ENCODE data around the gene PBXIP1.
"Not testable (repeated sequence)": the region's sequence is repeated elsewhere in the genome, so short reads cannot be mapped to it uniquely, and the experiment has no call there.

The PBXIP1 gene

DNA sequence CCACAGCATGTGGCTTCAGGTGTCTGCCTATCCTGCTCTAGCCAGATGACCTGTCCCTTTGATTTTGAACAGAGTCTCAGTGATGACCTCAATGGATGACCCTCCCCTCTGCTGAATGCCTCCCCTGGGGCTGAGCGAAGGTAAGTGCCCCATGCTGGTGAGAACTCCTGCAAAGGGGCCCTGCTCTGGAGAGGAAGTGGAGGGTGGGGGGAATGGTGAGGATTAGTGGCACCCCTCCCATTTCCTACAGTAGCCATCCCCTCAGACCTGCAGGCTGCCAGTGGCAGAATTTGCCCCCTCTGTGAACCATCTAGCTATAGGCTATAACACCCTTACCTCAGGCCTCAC, 15.7 kb downstream of the PBXIP1 start:
- in situ Hi-C loops (cut with HindIII; ENCODE audit: low sequenced_read_pairs): no loop called here

DNA sequence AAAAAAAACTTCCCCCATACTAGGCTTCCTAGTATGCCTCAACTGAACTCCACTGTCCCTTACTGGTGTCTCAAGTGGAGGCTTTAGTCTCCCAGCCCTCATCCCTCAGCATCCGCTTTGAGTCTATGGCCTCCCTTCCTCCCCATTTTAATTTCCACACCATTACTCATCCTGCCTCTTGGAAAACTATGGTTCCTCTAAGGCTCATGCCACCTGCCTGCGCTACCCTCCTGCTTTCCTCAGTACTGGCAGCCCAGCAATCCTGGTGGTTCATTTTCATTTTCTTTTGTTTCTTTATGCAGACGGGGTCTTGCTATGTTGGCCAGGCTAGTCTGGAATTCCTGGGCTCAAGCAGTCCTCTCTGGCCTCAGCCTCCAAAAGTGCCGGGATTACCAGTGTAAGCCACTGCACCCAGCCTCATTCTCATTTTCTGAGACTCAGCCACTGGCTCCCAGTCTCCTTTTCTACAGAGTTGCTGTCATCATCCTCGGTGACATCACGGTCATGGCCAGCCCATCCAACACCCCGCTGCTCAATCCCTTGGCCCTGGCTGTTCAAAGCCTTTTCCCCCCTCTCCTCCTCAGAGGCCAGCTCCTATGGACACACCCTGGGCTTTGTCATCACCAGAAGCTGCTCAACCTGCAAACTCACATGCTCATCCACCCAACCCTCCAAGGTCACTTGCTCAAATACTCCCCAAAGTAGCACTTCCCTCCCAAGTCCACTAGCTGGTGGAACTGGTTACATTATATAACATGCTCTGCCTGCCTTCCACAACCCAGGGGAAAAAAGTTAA, 17.1 kb downstream of the PBXIP1 start:
- in situ Hi-C loops (cut with HindIII; ENCODE audit: low sequenced_read_pairs): no loop called here

DNA sequence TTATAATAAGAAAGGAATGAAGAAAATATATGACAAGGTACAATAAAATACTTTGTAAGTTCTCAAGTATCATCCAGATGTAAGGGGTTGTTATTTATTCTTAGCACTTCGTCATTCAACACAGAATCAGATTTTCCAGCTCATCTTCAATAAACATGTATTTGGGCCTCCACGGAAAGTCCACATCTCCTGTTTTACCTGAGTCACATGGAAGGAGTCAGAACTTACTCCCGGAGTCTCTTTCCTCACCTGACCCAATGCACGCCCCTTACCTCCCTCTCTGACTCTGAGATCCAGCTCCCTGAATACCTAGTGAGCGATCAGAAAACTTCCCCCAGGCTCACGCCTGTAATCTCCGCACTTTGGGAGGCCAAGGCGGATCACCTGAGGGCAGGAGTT, 17.9 kb downstream of the PBXIP1 start:
- in situ Hi-C loops (cut with HindIII; ENCODE audit: low sequenced_read_pairs): no loop called here

DNA sequence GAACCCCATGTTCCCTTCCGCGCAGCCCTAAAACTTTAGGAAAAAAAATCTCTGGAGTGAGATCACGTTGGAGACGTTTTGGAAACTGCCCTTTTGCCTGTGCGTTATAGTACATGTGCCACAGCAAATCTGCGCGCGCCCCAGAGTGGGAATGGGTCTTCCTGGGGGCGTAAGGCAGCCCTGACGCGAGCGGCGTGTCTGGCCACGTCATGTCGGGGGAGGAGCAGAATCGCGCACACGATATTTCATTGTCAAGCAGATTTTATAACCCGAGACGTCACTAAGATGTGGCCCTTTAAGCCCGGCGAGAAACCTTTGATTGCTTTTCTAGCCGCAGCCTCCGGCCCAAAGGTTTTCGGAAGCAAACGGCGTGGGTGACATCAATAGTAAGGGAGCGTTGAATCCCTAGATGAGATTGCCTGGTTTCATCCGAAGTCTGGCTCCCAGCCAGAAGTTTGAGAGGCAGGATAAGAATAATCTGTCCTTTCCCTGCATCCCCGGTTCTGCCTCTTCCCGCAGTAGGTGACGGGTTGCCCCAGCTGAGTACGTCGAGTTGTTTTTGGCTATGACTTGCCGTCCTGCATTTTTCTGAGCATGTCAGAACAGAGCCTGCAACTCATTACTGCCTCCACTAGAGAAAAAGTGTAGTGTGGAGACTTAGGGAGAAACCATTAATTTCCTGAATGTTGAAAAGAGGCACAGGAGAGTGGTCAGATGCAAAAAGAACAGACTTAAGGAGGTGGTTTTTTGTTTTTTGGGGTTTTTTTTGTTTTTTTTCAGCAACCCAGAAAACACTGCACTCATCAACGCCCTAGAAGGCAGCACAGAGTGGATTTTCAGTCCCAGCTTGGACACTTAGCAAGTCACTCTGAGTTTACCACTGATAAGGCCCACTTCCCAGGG, 18.6 kb downstream of the PBXIP1 start:
- in situ Hi-C loops (cut with HindIII; ENCODE audit: low sequenced_read_pairs): no loop called here

DNA sequence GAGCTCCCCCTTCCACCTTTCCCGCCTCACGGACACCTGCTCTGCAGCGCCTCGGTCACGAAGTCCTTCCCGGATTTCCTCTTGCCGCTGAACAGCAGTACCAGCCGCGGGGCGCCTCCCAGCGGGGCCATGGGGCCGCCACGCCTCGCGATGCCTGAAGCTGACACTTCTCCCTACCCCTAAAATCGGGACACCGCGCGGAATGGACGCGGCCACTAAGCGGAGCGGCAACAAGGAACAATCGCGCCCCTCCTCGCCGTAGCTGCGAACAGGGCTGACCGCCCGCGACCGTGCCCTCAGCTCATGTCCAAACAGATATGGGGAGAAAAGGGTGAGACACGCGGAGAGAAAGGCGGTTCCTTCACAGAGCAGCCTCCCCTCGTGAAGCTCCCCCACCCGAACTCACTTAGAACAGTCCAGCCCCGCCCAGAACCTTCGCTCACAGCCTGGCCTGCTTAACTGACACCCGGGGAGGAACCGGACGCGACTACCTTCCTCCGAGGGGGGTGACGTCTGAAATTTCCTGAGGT, 19.3 kb downstream of the PBXIP1 start, which contains the start of gene PMVK:
PMVK (minus strand) TSS at position 165 of the 530 bp plus-strand sequence; CDS start at position 131, 34 bp downstream.
- in situ Hi-C loops (cut with HindIII; ENCODE audit: low sequenced_read_pairs): no loop called here

DNA sequence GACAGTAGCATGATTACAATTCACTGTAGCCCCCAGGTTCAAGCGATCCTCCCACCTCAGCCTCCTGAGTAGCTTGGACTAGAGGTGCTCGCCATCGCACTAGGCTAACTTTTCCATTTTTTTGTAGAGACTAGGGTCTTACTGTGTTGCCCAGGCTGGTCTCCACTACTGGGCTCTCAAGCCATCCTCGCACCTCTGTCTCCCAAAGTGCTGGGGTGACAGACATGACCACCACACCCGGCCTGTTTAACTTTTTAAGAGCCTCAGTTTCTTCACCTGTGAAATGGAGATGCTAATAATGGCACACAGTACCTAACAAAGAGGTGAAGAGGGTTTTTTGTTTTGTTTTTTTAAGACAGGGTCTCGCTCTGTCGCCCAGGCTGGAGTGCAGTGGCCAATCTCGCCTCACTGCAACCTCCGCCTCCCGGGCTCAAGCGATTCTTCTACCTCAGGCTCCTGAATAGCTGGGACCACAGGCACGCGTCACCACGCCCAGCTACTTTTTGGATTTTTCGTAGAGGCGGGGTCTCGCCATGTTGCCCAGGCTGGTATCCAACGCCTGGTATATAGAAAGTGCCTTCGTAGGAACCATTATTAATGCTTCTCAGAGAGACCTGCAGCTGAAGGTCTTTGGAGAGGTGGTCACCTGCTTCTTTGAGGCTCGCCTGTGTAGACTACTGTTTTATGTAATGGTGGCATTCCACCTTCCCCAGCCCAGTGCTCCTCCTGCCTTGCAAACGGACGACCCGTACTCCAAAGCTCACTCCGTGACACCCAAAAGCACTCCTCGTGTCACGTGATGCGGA, 19.9 kb downstream of the PBXIP1 start:
- in situ Hi-C loops (cut with HindIII; ENCODE audit: low sequenced_read_pairs): no loop called here

DNA sequence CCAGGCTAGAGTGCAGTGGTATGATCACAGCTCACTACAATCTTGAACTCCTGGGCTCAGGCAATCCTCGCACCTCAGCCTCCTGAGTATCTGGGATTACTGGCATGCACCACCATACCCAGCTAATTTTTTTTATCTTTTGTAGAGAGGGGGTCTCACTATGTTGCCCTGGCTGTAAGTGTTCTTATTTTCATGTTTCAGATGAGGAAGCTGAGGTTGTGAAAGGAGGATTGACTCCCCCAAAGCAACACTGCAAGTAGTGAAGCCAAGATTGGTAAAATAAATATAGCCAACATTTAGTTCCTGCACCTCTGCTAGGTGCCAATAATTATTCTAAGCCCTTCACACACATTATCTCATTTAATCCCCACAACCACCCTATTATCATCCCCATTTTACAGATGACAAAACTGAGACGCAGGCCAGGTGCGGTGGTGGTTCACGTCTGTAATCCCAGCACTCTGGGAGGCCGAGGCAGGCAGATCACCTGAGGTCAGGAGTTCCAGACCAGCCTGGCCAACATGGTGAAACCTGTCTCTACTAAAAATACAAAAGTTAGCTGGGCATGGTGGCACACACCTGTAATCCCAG, 21.4 kb downstream of the PBXIP1 start:
- in situ Hi-C loops (cut with HindIII; ENCODE audit: low sequenced_read_pairs): no loop called here

DNA sequence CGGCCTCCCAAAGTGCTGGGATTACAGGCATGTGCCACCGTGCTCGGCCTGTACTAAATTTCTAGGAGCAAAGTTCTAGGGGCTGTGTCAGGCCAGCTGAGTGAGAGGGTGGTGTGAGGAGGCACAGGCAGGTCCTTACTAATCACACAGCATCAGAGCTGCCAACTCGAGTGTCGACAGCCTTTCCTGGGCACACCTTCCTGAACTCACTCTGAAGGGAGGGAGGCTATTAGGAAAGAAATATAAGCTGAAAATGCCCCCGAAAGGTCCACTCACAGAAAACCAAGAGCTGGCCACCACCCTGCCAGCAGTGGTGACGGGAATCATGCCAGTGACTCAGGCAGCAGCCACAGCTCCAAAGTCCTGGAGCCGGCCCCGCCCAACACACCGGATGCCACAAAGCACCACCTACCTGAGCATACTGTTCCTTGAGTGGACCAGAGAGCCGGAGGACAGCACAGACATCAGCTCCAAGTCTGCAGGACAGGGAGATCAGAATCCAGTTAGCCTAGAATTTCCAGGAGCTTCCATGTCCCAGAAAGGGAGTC, 23.9 kb downstream of the PBXIP1 start:
- in situ Hi-C loops (cut with HindIII; ENCODE audit: low sequenced_read_pairs): no loop called here

DNA sequence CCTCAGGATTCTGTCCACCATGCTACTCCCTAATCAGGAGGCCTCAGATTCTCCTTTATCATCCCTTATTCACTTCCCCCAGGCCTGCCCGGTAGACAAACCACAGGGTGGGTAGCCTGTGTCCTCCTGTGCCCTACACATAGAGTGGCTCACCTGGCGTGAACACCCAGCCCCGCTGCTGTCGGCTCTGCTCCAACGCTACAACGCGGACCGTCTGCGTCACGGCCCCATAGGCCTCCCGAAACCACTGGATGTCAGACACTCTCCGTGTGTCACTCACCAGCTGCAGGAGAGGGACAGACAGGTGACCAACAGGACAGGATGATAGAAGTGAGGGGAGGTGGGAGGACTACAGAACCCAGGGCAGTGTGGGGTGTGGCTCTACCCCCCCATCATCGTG, 29.7 kb downstream of the PBXIP1 start:
- in situ Hi-C loops (cut with HindIII; ENCODE audit: low sequenced_read_pairs): no loop called here

DNA sequence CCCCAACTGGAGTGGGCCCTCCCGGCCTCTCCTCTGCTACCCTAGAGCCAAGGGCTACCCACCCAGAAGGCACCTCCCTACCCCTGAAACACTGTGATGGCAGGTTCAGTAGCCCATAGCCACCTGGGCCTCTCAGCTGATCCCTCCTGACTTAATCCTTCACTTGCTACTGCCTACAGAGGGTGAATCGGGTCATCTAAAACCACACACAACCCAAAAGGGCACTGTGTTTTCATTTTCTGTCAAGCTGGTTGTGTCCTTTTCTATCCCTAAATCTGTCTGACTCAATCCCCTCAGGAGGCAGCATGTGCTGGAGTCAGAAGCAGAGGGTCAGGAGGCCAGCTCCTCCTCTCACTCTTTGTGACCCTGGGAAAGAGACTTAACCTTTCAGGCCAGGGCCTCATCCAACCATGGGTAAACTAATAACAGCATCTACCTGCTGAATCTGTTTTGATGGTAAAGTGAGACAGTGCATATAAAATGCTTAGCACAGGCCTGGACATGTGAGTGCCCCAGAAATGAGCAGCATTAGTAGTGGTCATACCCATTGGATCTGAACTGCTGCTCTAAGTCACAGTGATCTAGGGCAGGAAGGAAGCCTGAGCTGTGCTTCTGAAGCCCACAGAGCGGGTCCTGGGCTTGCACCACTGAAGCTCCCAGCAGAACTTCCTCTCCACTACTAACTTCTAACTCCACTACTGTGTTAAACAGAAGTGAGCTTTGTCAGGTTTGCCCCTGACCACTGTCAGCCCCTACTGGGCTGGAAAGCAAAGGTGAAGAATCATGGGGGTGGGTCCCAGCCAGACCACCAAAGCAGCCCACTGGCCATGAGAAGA, 30.3 kb downstream of the PBXIP1 start:
- in situ Hi-C loops (cut with HindIII; ENCODE audit: low sequenced_read_pairs): no loop called here

DNA sequence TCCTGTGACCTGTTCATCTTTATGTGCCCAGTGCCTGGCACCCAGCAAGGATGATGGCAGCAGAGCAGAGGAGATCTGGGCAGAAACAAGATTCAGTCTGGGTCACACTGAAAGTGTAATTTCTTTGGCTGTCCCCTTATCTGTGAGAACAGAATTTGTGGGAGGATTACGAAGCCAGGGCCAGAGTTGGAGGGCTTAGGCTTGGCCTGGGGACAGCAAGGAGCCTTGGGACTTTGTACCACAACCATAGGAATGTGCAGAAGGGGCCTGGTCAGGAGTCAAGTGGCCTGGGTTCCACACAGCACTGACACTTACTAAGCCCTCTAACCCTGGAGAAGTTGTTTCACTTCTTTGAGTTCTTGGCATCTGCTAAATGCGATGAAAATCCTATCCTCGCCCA, 32.2 kb downstream of the PBXIP1 start:
- in situ Hi-C loops (cut with HindIII; ENCODE audit: low sequenced_read_pairs): no loop called here

DNA sequence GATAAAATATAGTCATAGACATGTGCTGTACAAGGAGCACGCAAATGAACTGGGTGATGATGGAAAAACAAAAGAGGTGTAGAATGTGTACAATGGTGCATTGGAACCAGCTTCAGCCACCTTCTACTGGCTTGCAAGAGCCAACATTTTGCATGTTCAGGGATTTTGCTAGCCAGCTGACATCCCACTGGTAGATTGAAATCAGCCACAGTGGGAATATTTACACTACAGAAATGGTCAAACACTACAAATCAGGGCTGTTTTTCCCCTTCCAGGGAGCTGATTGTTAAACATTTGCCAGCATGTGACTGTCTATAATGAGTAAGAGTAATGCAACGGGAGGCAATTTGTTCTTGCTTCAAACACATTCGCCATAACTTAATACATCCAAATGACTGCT, 42.6 kb downstream of the PBXIP1 start:
- in situ Hi-C loops (cut with HindIII; ENCODE audit: low sequenced_read_pairs): loop anchor here (5.0 to 10.0 kb wide), 5 partner anchors 41 to 128 kb away; partner anchors contain the start of genes KCNN3 and PBXIP1

DNA sequence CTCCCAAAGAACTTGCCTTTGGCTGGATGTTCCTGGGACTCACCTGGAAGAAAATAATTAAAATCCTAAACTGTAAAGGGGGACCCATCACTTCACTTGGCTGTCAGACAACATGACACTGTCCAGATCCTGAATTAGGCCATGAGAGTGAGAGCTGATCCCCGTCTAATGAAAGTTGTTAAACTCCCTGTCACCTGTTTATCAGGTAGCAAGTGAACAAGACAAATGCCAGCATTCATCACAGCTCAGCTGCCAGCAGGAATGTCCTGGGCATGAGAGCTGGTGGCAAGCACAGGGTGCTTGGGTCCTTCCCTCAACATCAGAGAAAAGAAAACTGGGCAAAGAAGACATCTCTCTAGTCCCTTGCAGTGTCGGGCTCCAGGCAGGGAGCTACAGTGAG, 43.1 kb downstream of the PBXIP1 start:
- in situ Hi-C loops (cut with HindIII; ENCODE audit: low sequenced_read_pairs): loop anchor here (5.0 to 10.0 kb wide), 5 partner anchors 40 to 128 kb away; partner anchors contain the start of genes KCNN3 and PBXIP1

DNA sequence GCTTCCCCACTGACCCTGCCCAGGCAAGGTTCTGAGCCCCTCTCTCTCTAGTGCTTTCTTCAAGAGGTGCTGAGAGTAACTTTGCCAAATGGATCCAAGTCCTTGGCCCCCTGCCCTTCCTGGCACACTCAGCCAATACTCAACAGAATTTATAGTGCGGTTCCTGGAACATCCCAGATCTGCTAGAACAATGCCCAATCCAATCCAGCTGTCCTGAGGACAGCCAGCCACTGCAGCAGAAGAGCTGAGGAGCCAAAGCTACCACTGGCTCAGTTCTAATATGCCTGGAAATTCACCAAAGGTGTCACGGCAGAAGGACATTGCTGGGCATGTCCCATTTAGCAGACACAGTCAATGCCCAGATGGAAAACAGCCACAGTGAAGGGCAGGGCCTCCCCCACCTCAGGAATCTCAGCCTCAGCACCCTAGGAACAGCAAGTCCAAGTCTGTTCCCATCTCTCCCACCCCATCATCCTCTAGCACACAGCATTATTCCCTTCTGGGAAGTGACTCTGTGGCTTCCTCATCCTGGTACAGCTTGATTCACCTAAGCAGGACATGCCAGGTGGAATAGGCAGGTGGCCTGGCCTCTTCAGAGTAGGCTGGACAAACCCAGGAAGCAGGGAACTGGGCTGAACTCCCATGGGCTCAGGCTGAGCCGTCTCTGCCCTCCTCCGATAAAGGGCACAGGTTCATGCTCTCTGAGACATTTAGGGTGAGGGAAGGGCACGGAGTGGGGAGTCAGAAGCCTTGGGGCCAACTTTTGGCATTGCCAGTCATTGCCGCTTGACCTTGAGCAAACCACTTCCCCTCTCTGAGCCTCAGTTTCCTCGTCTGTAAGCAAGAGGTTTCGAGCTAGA, 44.0 kb downstream of the PBXIP1 start:
- in situ Hi-C loops (cut with HindIII; ENCODE audit: low sequenced_read_pairs): loop anchor here (5.0 to 10.0 kb wide), 5 partner anchors 40 to 127 kb away; partner anchors contain the start of genes KCNN3 and PBXIP1

DNA sequence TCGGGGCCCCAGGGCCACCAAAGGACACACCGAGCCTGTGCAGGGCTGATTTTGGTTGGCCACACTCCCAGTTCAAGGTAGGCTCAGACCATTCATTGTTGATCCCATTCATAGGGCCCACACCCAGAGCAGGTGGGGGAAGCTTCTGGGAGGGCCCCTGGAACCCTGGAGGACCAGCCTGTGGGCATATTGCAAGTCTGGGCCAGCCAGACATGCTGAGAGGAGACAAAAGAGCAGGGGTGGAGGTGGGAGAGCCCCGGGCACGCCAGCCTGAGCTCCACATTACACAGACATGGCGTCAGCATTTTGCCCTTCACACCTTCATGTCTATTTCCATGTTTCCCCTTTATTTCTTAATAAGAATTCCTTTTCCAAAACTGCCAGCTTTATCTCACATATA, 45.0 kb downstream of the PBXIP1 start:
- in situ Hi-C loops (cut with HindIII; ENCODE audit: low sequenced_read_pairs): loop anchor here (5.0 to 10.0 kb wide), 5 partner anchors 39 to 126 kb away; partner anchors contain the start of genes KCNN3 and PBXIP1

DNA sequence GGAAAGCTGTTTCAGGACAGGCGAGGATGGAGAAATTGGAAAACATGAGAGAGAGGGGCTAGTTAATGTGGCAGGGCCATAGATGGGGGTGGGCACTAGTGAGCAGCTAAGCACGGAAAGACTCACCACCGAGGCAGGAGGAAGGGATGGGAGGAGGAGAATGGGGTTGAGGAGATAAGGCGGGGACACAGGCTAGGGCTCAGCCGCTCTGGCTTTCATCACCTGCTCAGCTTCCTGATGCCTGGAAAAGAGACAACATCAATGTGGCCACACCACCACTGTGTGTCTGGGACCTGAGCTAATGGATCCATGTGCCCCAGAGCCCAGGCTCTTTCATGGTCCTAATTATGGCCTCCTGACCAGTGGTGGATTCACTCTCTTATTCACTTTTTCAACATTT, 47.0 kb downstream of the PBXIP1 start:
- in situ Hi-C loops (cut with HindIII; ENCODE audit: low sequenced_read_pairs): no loop called here

DNA sequence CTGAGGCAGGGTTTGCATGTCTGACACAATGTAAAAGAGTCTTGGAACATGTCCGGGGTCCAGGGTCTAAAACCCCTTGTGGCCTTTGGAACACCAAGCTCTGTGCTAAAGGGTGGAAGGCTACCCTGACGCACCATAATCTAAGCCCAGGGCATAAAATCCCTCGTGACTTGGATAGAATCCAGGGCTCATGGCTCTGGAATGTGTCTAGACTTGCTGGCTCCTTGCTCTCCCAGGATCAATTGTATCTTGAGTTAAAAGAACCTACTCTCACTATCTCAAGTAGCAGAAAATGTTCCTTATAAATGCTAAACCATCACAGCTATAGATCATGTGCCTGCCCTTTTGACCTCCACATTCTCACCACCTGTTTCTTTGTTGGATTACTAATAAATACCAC, 47.8 kb downstream of the PBXIP1 start:
- in situ Hi-C loops (cut with HindIII; ENCODE audit: low sequenced_read_pairs): not testable (repeated sequence)

DNA sequence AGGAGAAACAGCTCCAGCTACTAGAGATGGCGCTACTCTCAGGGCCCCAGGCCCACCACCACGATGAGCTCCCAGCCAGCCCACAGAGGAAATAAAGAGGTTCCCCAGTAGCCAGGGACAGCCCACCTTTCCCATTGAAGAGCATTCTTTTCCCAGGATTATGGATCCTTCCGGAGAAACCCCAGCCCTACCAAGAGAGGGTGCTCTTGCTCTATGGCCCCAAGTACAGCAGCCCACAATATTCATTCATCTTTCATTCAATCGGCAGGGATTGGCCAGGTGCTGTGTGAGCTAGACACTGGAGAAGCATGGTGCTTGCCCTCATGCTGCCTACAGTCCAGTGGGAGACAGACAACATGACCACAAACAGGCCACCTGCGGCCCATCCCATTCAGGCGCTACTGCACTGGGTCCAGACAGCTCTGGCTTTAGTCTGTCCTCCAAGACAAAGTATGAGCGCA, 49.2 kb downstream of the PBXIP1 start:
- in situ Hi-C loops (cut with HindIII; ENCODE audit: low sequenced_read_pairs): no loop called here

Data from endothelial cell of hepatic sinusoid (primary cell).